ENCODE data around the gene TOGARAM1. TPM values are rescaled to one million over a fixed set of nuclear protein-coding genes. Genes with fewer than 3 reads are reported as not detected.

Gene TOGARAM1
- total RNA-seq, 2 donors from 2014 or later: 6.3 to 9.7 TPM

DNA sequence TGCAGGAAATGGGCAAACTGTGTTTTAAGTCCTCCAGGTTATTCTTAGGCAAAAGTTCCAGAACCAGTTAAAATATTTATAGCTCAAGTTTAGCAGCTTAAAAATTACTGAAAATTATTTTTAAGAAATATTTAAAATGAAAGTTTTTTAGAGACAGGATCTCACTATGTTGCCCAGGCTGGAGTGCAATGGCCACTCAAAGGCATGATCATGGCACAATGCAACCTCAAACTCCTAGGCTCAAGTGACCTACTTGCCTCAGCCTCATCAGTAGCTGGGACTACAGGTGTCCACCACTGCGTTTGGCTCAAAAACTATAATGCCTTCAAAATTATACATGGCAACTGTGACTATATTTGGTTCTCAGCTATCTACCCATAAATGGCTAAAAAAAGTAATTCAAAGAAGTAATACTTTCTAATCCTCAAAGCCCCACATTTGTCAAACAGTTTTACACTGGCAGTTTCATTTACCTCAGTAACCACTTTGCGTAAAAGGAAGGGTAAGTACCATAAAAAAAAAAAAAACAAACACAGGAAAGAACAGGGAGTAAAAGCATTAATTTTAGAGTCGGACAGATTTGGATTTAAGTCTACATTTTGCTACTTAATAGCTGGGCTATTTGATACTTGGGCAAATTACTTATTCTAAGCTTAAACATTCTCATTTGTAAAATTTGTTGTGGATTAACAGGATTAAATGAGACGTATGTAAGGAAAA lies 9.4 kb upstream of the TOGARAM1 start:
- ATAC-seq (replicated peaks in 1 of 2) (no peak), DNase-seq (no peak)
- Mint-ChIP-seq H3K27ac (no peak overlapping the region), H3K9me3 (no peaks in the 10 kb centered on the region), H3K4me3 (peak overlapping the region in 1 of 2 donors; percentile 25), H3K27me3 (ENCODE audit: low read depth) (no peaks in the 10 kb centered on the region), H3K36me3 (ENCODE audit: insufficient read depth in 2 of 2) (peaks cover 3 to 15% of the 10 kb centered on the region in 2 donors), H3K4me1 (ENCODE audit: low read depth) (peaks cover 24% of the 10 kb centered on the region)

DNA sequence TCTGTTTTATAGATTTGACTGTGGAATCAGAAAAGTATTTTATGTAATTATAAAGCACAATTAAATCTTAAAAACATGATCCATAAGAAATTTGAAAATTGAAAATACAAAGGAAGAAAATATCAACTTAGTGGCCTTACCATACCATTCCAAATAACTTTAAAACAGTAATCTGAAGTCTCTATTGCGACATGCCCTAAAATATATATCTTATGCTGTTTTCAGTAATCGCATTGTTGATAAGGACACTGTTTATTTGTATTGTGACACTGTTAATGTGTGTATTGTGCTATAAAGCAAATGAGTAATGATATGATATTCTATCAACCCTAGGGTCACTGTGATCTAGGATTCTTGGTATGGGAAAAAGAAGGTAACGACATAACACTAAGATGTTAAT lies 7.2 kb upstream of the TOGARAM1 start:
- no peaks in the 10 kb centered on the region for H3K9me3 Mint-ChIP-seq

DNA sequence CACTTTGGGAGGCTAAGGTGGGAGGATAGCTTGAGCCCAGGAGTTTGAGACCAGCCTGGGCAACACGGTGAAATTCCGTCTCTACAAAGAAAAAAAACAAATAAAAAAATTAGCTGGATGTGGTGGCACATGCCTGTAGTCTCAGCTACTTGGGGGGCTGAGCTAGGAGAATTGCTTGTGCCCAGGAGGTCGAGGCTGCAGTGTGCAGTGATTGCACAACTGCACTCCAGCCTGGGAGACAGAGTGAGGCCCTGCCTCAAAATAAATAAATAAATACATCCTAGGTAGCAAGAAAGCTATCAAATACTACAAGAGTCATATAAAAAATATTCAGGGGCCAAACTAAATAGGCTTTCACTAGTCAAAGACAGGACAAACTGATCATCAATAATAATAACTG lies 6.5 kb upstream of the TOGARAM1 start:
- Mint-ChIP-seq H3K27me3 (ENCODE audit: low read depth) (no peaks in the 10 kb centered on the region), H3K36me3 (ENCODE audit: insufficient read depth in 2 of 2) (peaks cover 2 to 8% of the 10 kb centered on the region in 2 donors), H3K9me3 (no peaks in the 10 kb centered on the region), H3K4me1 (ENCODE audit: low read depth) (peaks cover 31% of the 10 kb centered on the region), H3K27ac (no peak overlapping the region), H3K4me3 (no peak overlapping the region)
- DNase-seq: no peak
- ATAC-seq (replicated peaks in 1 of 2): no peak

More for the DNA sequence above, 7.2 kb upstream of the TOGARAM1 start:
- H3K36me3 Mint-ChIP-seq (ENCODE audit: insufficient read depth in 2 of 2): peaks cover 2 to 8% of the 10 kb centered on the region in 2 donors
- ATAC-seq (replicated peaks in 1 of 2) (no peak), DNase-seq (no peak)
- H3K27me3 Mint-ChIP-seq (ENCODE audit: low read depth): no peaks in the 10 kb centered on the region
- no peak overlapping the region for H3K4me3 Mint-ChIP-seq
- no peak overlapping the region for H3K27ac Mint-ChIP-seq
- peaks cover 31% of the 10 kb centered on the region for H3K4me1 Mint-ChIP-seq (ENCODE audit: low read depth)

DNA sequence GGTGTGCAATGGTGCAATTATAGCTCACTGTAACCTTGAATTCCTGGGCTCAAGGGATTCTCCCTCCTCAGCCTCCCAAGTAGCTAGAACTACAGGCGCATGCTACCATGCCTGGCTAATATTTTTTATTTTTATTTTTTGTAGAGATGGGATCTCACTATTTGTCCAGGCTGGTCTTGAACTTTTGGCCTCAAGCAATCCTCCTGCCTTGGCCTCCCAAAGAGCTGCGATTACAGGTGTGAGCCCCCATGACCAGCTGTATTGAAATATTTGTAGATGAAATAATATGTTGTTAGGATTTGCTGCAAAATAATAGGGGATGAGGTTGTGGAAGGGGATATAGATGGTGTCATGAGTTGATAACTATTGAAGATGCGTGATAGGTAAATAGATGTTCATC lies 5.1 kb upstream of the TOGARAM1 start:
- DNase-seq: no peak
- ATAC-seq (replicated peaks in 1 of 2): no peak
- H3K27me3 Mint-ChIP-seq (ENCODE audit: low read depth): no peaks in the 10 kb centered on the region
- no peak overlapping the region for H3K4me3 Mint-ChIP-seq
- peaks cover 31% of the 10 kb centered on the region for H3K4me1 Mint-ChIP-seq (ENCODE audit: low read depth)
- no peak overlapping the region for H3K27ac Mint-ChIP-seq
- peaks cover 2 to 8% of the 10 kb centered on the region in 2 donors for H3K36me3 Mint-ChIP-seq (ENCODE audit: insufficient read depth in 2 of 2)
- H3K9me3 Mint-ChIP-seq: no peaks in the 10 kb centered on the region

DNA sequence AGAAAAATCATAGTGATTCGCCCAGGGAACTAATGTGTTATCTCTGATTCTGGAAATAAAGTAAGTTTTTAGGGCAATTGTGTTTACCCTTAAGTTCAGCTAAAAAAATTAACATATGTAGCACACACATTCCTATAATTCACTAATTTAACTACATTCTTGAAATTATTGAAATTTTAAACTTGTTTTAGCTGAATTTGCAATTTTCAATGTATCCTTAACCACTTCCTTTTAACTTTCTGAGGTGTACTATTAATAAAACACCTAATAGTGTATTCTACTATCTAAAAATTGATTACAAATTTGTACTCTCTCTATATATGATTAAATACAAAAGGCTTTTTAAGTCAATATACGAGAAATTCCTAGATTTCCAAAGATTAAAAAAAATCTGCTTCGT lies 2.5 kb upstream of the TOGARAM1 start:
- Mint-ChIP-seq H3K4me3 (peak overlapping the region; percentile 62 to 69), H3K4me1 (ENCODE audit: low read depth) (peaks cover 38% of the 10 kb centered on the region), H3K27me3 (ENCODE audit: low read depth) (no peaks in the 10 kb centered on the region), H3K9me3 (no peaks in the 10 kb centered on the region), H3K27ac (peak overlapping the region; percentile 41), H3K36me3 (ENCODE audit: insufficient read depth in 2 of 2) (peaks cover 5 to 11% of the 10 kb centered on the region in 2 donors)
- DNase-seq: no peak
- ATAC-seq (replicated peaks in 1 of 2): no peak

DNA sequence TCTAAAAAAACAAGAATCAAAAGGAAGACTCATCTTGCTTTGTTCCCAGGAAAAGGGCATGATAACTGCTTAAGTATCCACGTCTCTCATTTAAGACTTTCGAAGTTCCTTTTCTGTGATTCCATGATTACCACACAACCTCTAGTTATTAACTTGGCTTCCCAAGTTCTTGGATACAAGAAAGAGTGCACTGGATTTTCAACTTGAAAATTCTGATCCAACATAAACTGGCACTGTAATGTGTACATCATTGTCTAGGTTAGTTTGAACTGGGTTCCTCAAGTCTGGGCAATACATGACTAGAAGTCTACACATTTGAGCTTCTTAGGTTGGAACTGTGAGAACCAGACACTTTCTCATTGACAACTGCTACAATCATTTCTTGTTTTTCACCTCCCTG lies 1.8 kb upstream of the TOGARAM1 start:
- H3K27ac Mint-ChIP-seq: peak overlapping the region; percentile 41
- H3K9me3 Mint-ChIP-seq: no peaks in the 10 kb centered on the region
- H3K27me3 Mint-ChIP-seq (ENCODE audit: low read depth): no peaks in the 10 kb centered on the region
- DNase-seq (no peak), ATAC-seq (replicated peaks in 1 of 2) (no peak)
- no peak overlapping the region for H3K4me3 Mint-ChIP-seq
- H3K36me3 Mint-ChIP-seq (ENCODE audit: insufficient read depth in 2 of 2): peaks cover 5 to 11% of the 10 kb centered on the region in 2 donors
- peaks cover 43% of the 10 kb centered on the region for H3K4me1 Mint-ChIP-seq (ENCODE audit: low read depth)

DNA sequence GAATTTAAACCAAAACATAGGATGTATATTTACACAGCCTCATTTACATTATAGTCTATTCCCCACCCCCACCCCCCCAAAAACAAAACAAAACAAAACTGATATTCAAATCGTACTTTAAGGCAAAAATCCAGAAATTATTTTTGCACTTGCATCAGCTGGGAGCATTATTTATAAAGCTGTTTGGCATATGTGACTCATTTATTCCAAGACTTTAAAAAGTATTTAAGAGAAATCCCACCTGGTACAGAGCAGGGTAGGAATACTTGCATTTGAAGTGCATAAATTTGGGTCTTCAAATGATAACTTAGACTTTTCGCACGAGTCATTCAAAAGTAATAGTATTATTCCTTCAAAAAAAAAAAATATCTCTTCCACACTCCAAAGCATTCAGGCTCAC lies 1.3 kb upstream of the TOGARAM1 start:
- Mint-ChIP-seq H3K4me1 (ENCODE audit: low read depth) (peaks cover 39% of the 10 kb centered on the region), H3K4me3 (no peak overlapping the region), H3K36me3 (ENCODE audit: insufficient read depth in 2 of 2) (peaks cover 5 to 11% of the 10 kb centered on the region in 2 donors), H3K27me3 (ENCODE audit: low read depth) (no peaks in the 10 kb centered on the region), H3K9me3 (no peaks in the 10 kb centered on the region), H3K27ac (peak overlapping the region; percentile 41)
- no peak for DNase-seq
- no peak for ATAC-seq (replicated peaks in 1 of 2)

DNA sequence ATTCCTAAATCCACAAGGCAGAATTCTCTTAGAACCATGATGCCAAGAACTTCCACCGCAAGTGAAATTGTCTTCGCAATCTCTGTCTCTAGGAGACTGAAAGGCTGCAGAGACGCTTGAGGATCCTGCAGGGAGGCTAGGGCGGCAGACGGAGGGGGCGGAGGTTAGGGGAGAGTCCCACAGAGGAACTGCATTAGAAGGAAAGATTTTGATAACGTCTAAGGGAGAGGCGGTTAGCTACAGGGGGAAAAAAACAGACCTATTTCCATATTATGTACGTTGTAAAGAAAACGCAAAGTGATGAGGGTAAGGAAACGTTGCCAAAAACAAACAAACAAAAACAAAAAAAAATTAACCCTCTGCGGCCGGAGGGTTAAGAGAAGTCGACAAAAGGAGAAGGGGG lies 838 bp upstream of the TOGARAM1 start:
- H3K4me1 Mint-ChIP-seq (ENCODE audit: low read depth): peaks cover 35% of the 10 kb centered on the region
- peaks cover 5 to 11% of the 10 kb centered on the region in 2 donors for H3K36me3 Mint-ChIP-seq (ENCODE audit: insufficient read depth in 2 of 2)

DNA sequence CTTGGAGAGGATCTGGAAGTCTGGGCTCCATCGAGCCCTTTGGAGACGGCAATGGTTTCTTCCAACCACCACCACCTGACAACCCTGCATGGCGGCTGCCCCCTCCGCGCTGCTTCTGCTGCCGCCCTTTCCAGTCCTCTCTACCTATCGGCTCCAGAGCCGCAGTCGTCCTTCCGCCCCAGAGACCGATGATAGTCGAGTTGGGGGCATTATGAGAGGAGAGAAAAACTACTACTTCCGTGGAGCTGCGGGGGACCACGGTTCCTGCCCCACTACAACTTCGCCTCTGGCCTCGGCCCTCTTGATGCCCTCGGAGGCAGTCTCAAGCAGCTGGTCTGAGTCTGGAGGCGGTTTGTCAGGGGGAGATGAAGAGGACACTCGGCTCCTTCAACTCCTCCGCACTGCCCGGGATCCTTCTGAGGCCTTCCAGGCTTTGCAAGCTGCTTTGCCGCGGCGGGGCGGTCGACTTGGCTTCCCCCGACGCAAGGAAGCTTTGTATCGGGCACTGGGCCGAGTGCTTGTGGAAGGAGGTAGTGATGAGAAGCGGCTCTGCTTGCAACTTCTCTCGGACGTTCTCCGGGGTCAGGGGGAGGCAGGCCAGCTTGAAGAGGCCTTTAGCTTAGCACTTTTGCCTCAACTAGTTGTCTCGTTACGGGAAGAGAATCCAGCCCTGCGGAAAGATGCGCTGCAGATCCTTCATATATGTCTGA lies 499 bp downstream of the TOGARAM1 start:
- peak; percentile 41 to 43 for ATAC-seq (replicated peaks in 1 of 2)
- H3K9me3 Mint-ChIP-seq: no peaks in the 10 kb centered on the region
- DNase-seq: peak in 1 of 2 donors; percentile 32
- H3K27me3 Mint-ChIP-seq (ENCODE audit: low read depth): no peaks in the 10 kb centered on the region
- no peak overlapping the region for H3K4me3 Mint-ChIP-seq
- H3K36me3 Mint-ChIP-seq (ENCODE audit: insufficient read depth in 2 of 2): peaks cover 6 to 17% of the 10 kb centered on the region in 2 donors
- peaks cover 43% of the 10 kb centered on the region for H3K4me1 Mint-ChIP-seq (ENCODE audit: low read depth)
- H3K27ac Mint-ChIP-seq: peak overlapping the region; percentile 69

More for the DNA sequence above, 838 bp upstream of the TOGARAM1 start:
- Mint-ChIP-seq H3K27ac (no peak overlapping the region), H3K27me3 (ENCODE audit: low read depth) (no peaks in the 10 kb centered on the region), H3K4me3 (no peak overlapping the region), H3K9me3 (no peaks in the 10 kb centered on the region)
- peak; percentile 62 to 69 for DNase-seq
- ATAC-seq (replicated peaks in 1 of 2): peak; percentile 26 to 35

DNA sequence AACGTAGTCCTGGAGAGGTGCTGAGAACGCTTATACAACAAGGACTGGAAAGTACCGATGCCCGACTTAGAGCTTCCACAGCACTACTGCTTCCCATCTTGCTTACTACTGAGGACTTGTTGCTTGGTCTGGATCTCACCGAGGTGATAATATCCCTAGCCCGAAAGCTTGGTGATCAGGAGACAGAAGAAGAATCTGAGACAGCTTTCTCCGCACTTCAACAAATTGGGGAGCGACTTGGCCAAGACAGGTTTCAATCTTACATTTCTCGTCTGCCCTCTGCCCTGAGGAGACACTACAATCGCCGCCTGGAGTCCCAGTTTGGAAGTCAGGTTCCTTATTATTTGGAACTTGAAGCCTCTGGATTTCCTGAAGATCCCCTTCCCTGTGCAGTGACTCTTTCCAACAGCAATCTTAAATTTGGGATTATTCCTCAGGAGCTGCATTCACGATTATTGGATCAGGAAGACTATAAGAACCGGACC lies 1.1 kb downstream of the TOGARAM1 start:
- H3K4me1 Mint-ChIP-seq (ENCODE audit: low read depth): peaks cover 41% of the 10 kb centered on the region
- DNase-seq (no peak), ATAC-seq (replicated peaks in 1 of 2) (no peak)
- H3K4me3 Mint-ChIP-seq: no peak overlapping the region
- H3K27me3 Mint-ChIP-seq (ENCODE audit: low read depth): no peaks in the 10 kb centered on the region
- peaks cover 7 to 18% of the 10 kb centered on the region in 2 donors for H3K36me3 Mint-ChIP-seq (ENCODE audit: insufficient read depth in 2 of 2)
- H3K27ac Mint-ChIP-seq: peak overlapping the region; percentile 69
- H3K9me3 Mint-ChIP-seq: no peaks in the 10 kb centered on the region

DNA sequence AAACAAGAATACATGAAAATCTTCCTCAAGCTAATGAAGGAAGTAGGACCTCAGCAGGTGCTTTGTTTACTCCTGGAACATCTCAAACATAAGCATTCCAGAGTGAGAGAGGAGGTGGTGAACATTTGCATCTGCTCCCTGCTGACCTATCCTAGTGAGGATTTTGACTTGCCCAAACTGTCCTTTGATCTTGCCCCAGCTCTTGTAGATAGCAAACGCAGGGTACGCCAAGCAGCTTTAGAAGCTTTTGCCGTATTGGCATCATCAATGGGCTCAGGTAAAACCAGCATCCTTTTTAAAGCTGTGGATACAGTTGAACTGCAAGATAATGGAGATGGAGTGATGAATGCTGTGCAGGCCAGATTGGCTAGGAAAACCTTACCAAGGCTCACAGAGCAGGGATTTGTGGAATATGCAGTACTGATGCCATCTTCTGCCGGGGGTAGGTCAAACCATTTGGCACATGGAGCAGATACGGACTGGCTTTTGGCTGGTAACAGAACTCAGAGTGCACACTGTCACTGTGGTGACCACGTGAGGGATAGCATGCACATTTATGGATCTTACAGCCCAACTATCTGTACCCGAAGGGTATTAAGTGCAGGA lies 1.9 kb downstream of the TOGARAM1 start:
- Mint-ChIP-seq H3K27ac (no peak overlapping the region), H3K27me3 (ENCODE audit: low read depth) (no peaks in the 10 kb centered on the region), H3K9me3 (peaks cover 0 to 5% of the 10 kb centered on the region in 2 donors), H3K4me1 (ENCODE audit: low read depth) (peaks cover 42% of the 10 kb centered on the region), H3K36me3 (ENCODE audit: insufficient read depth in 2 of 2) (peaks cover 11 to 24% of the 10 kb centered on the region in 2 donors), H3K4me3 (no peak overlapping the region)
- ATAC-seq (replicated peaks in 1 of 2) (no peak), DNase-seq (no peak)

DNA sequence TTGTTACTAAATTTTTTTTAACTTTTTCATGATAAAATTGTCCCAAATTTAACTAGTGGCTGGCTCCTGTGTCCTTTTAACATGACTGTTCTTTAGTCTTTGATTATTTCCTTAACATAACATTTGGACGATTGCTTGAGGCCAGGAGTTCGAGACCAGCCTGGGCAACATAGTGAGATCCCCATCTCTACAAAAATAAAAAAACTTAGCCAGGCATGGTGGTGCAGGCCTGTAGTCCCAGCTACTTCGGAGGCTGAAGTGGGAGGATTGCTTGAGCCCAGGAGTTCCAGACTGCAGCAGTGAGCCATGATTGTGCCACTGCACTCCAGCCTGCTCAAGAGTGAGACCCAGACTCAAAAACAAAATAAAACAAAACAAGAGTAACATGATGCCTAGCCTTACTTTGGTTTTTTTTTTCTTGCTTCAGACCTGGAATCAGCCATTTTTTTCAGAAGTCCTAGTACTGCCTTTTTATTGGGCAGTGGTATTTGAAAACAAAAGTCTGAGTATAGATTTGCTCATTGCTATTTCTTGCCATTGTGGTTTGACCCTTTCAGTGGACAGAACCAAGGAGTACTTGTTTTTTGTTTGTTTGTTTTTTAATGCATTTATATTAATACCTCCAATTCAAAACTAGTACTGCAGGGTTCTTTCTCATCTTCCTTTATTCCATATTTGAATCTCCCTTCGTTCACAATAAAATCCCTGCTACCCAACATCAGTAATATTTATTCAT lies 4.8 kb downstream of the TOGARAM1 start:
- peak overlapping the region; percentile 66 to 74 for H3K4me3 Mint-ChIP-seq
- H3K27ac Mint-ChIP-seq: no peak overlapping the region
- peaks cover 0 to 16% of the 10 kb centered on the region in 2 donors for H3K9me3 Mint-ChIP-seq
- H3K27me3 Mint-ChIP-seq (ENCODE audit: low read depth): no peaks in the 10 kb centered on the region
- H3K4me1 Mint-ChIP-seq (ENCODE audit: low read depth): peaks cover 69% of the 10 kb centered on the region
- DNase-seq (no peak), ATAC-seq (replicated peaks in 1 of 2) (no peak)
- peaks cover 21 to 39% of the 10 kb centered on the region in 2 donors for H3K36me3 Mint-ChIP-seq (ENCODE audit: insufficient read depth in 2 of 2)
